Measurements from ENCODE around the gene TARS3.
"Not testable (repeated sequence)": the region's sequence is repeated elsewhere in the genome, so short reads cannot be mapped to it uniquely, and the experiment has no call there.

TARS3 gene

DNA sequence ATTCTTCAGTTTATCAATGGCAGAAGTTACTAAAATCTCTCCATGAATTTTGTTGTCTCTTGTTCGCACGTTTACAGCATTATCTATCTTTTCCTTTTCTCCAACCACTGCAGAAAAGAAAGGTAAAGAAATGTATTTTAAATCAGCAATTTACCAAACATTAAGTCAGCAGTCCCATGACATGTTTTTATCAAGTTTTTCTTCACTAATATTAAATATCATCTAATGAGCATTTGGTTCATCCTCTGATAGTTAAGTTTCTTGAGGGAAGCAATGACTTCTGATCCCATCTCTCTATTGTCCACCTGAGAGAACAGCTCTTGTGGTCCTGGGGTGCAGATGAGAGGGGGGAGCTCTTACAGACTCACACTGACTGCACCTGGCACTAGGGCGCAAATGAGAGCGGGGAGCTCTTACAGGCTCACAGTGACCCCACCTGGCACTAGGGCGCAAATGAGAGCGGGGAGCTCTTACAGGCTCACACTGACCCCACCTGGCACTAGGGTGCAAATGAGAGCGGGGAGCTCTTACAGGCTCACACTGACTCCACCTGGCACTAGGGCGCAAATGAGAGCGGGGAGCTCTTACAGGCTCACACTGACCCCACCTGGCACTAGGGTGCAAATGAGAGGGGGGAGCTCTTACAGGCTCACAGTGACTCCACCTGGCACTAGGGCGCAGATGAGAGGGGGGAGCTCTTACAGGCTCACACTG is 69.5 kb downstream of the TARS3 start:
- not testable (repeated sequence) for H3K9me3 ChIP-seq (ENCODE audit: control insufficient read depth, insufficient read depth, low read length); H3K36me3 ChIP-seq (ENCODE audit: insufficient read depth, low read length); H3K9ac ChIP-seq (ENCODE audit: low read depth, low read length); H3K4me1 ChIP-seq (ENCODE audit: insufficient read depth, low read length)

DNA sequence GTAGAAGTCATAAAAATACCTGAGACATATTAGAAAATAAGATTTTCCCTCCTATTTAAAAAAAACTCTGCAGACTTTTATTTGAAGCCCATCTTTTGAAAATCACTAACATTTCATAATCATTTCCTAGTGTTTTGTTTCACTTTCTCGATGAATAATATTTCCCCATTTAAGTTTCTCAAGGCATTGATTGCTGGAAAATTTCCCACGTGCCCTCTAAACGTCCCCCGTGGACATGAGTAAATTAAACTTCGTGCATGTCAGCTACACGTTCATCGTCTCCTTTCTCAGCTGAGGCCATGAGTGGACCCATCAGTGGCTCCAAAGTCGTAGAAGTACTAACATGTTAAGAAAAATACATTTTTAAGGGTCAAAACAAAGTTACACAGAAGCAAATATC is 70.1 kb downstream of the TARS3 start:
- H3K9me3 ChIP-seq (ENCODE audit: control insufficient read depth, insufficient read depth, low read length), result no peaks in the 10 kb centered on the region
- H3K4me1 ChIP-seq (ENCODE audit: insufficient read depth, low read length), result peaks cover 8% of the 10 kb centered on the region
- H3K9ac ChIP-seq (ENCODE audit: low read depth, low read length), result no peak overlapping the region
- H3K36me3 ChIP-seq (ENCODE audit: insufficient read depth, low read length), result no peaks in the 10 kb centered on the region; the same call in 1 of the 2 replicates

DNA sequence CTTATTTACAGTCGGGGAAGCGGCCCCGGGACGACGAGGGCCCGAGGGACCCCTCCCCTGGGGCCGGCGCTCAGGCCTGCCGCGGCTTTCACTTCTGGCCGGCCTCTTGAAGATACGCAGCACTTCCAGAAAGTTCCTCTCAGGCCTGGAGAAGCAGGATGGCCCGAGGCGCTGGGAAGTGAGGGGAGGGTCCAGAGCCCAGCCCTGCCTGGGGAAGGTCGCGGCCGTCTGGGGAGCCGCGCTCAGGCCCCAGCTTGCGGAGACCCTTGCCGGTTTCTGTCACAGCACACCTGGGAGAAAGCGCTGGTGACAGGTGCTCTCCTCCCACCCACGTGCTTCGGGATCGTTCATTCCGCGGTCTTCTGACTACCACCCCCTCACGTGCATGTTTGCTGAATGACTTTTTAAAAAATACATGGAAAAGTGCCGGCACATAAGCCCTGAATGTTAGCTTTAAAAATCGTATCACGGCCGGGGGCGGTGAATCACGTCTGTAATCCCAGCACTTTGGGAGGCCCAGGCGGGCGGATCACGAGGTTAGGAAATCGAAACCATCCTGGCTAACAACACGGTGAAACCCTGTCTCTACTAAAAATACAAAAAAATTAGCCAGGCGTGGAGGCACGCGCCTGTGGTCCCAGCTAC is 71.4 kb downstream of the TARS3 start:
- Histone ChIP-seq H3K9ac (ENCODE audit: low read depth, low read length) (peak overlapping the region; percentile 98), H3K9me3 (ENCODE audit: control insufficient read depth, insufficient read depth, low read length) (no peaks in the 10 kb centered on the region), H3K36me3 (ENCODE audit: insufficient read depth, low read length) (no peaks in the 10 kb centered on the region; the same call in 1 of the 2 replicates), H3K4me1 (ENCODE audit: insufficient read depth, low read length) (peaks cover 8% of the 10 kb centered on the region)

DNA sequence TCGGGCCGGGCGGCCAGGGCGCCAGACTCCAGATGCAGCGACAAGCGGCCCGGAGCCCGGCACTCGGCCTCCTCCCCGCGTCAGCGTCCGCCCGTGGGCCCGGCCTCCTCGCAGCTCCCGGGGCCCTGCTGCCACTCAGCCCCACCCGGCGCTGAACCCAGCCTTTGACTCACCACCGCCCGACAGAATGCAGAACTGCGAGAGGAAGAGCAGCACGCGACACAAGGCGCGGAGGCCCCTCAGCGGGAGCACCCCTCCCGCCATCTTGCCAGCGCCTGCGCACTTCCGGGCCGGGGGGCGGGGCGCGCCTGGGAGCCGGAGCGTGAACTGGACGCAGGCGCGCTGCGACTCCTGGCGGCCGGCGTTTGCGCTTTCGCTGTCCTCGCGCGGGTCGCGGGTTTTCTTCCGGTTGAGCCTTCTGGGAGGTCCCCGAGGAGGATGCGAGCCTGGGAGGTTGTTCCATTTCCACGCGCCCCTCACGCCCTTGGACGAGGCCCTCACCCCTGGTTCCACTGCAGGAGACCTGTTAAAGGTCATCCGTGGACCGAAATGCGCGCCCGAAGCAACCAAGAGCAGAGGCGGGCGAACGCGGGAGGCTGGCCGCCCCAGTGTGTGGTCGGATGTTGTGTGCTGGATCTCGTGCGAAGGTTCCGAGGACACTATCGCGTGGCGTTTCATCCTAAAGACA is 72.0 kb downstream of the TARS3 start, which contains the start of gene TM2D3:
TSS of gene TM2D3 (minus strand) at position 284 of the 688 bp plus-strand sequence. CDS start at position 264, 20 bp downstream.
- Histone ChIP-seq H3K9me3 (ENCODE audit: control insufficient read depth, insufficient read depth, low read length) (no peaks in the 10 kb centered on the region), H3K36me3 (ENCODE audit: insufficient read depth, low read length) (no peaks in the 10 kb centered on the region; the same call in 1 of the 2 replicates), H3K4me1 (ENCODE audit: insufficient read depth, low read length) (peaks cover 8% of the 10 kb centered on the region), H3K9ac (ENCODE audit: low read depth, low read length) (peak within 1 kb of the TSS; percentile 98)

GRCh38 chr15:101651554-101652097 is 72.6 kb downstream of the TARS3 start:
- H3K4me1 ChIP-seq (ENCODE audit: insufficient read depth, low read length), result peaks cover 8% of the 10 kb centered on the region
- peak overlapping the region; percentile 98 for H3K9ac ChIP-seq (ENCODE audit: low read depth, low read length)
- no peaks in the 10 kb centered on the region; the same call in 1 of the 2 replicates for H3K36me3 ChIP-seq (ENCODE audit: insufficient read depth, low read length)

GRCh38 chr15:101650145-101650544 is 74.1 kb downstream of the TARS3 start:
- H3K4me1 ChIP-seq (ENCODE audit: insufficient read depth, low read length), result peaks cover 8% of the 10 kb centered on the region
- H3K36me3 ChIP-seq (ENCODE audit: insufficient read depth, low read length), result no peaks in the 10 kb centered on the region; the same call in 1 of the 2 replicates
- H3K9ac ChIP-seq (ENCODE audit: low read depth, low read length), result no peak overlapping the region
- no peaks in the 10 kb centered on the region for H3K9me3 ChIP-seq (ENCODE audit: control insufficient read depth, insufficient read depth, low read length)

More at GRCh38 chr15:101651554-101652097, 72.6 kb downstream of the TARS3 start:
- H3K9me3 ChIP-seq (ENCODE audit: control insufficient read depth, insufficient read depth, low read length), result no peaks in the 10 kb centered on the region

DNA sequence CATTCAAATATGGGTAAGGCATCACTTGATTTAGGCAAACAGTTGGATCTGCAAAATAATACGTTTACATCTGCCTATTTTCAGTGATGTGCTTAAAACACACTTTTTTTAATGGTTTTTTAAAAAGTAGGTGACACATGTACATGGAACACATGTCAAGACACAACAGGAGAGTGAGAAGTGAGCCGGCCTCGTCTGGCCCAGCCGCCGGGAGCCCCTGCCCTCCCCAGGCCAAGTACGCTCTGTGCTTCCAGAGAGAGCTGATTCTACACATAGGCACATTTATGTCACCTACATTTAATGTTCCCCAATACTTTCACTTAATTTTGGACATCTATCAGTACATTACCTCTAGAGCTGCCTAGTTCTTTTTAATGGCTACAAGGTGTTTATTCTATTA is 75.9 kb downstream of the TARS3 start:
- H3K9me3 ChIP-seq (ENCODE audit: control insufficient read depth, insufficient read depth, low read length), result no peaks in the 10 kb centered on the region
- no peak overlapping the region for H3K9ac ChIP-seq (ENCODE audit: low read depth, low read length)
- H3K36me3 ChIP-seq (ENCODE audit: insufficient read depth, low read length), result no peaks in the 10 kb centered on the region; the same call in none of the 2 replicates
- peaks cover 8% of the 10 kb centered on the region for H3K4me1 ChIP-seq (ENCODE audit: insufficient read depth, low read length)

GRCh38 chr15:101647251-101647650 is 77.0 kb downstream of the TARS3 start:
- no peaks in the 10 kb centered on the region for H3K9me3 ChIP-seq (ENCODE audit: control insufficient read depth, insufficient read depth, low read length)
- no peak overlapping the region for H3K9ac ChIP-seq (ENCODE audit: low read depth, low read length)
- no peaks in the 10 kb centered on the region; the same call in none of the 2 replicates for H3K36me3 ChIP-seq (ENCODE audit: insufficient read depth, low read length)
- peaks cover 8% of the 10 kb centered on the region for H3K4me1 ChIP-seq (ENCODE audit: insufficient read depth, low read length)

DNA sequence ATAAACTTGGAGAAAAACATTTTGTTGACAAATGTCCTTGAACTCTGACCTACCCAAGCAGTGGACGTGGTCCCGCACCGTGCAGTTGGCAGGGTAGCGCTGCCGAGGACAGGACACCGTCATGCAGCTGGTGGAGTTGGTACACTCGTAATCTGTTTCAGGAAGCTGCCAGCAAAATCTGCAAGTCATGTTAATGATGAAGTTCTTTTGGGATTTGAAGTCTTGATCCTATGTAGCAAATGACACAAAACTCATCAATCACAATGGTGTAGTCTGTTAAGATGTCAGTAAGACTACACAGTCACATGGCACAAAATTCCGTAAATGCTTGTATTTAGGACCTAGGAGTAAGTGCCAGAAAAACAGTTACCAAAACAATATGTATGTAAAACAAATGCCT is 77.6 kb downstream of the TARS3 start:
- Histone ChIP-seq H3K9me3 (ENCODE audit: control insufficient read depth, insufficient read depth, low read length) (no peaks in the 10 kb centered on the region), H3K36me3 (ENCODE audit: insufficient read depth, low read length) (no peaks in the 10 kb centered on the region; the same call in none of the 2 replicates), H3K4me1 (ENCODE audit: insufficient read depth, low read length) (peaks cover 8% of the 10 kb centered on the region), H3K9ac (ENCODE audit: low read depth, low read length) (no peak overlapping the region)

- no peaks in the 10 kb centered on the region for H3K4me1 ChIP-seq (ENCODE audit: insufficient read depth, low read length)
- no peak overlapping the region for H3K9ac ChIP-seq (ENCODE audit: low read depth, low read length)
- H3K36me3 ChIP-seq (ENCODE audit: insufficient read depth, low read length), result peaks cover 4% of the 10 kb centered on the region
- H3K9me3 ChIP-seq (ENCODE audit: control insufficient read depth, insufficient read depth, low read length), result no peaks in the 10 kb centered on the region
These were observed 81.9 kb downstream of the TARS3 start for GRCh38 chr15:101642361-101642760.

- H3K9me3 ChIP-seq (ENCODE audit: control insufficient read depth, insufficient read depth, low read length), result no peaks in the 10 kb centered on the region
- peaks cover 4% of the 10 kb centered on the region for H3K36me3 ChIP-seq (ENCODE audit: insufficient read depth, low read length)
- no peak overlapping the region for H3K9ac ChIP-seq (ENCODE audit: low read depth, low read length)
- H3K4me1 ChIP-seq (ENCODE audit: insufficient read depth, low read length), result no peaks in the 10 kb centered on the region
These were observed 82.4 kb downstream of the TARS3 start for GRCh38 chr15:101641894-101642293.

- no peaks in the 10 kb centered on the region for H3K9me3 ChIP-seq (ENCODE audit: control insufficient read depth, insufficient read depth, low read length)
- H3K4me1 ChIP-seq (ENCODE audit: insufficient read depth, low read length), result no peaks in the 10 kb centered on the region
- no peak overlapping the region for H3K9ac ChIP-seq (ENCODE audit: low read depth, low read length)
- peaks cover 4% of the 10 kb centered on the region for H3K36me3 ChIP-seq (ENCODE audit: insufficient read depth, low read length)
These were observed 83.0 kb downstream of the TARS3 start for GRCh38 chr15:101641129-101641764.

GRCh38 chr15:101639667-101640066 is 84.6 kb downstream of the TARS3 start:
- H3K4me1 ChIP-seq (ENCODE audit: insufficient read depth, low read length), result no peaks in the 10 kb centered on the region
- H3K36me3 ChIP-seq (ENCODE audit: insufficient read depth, low read length), result peaks cover 4% of the 10 kb centered on the region
- no peaks in the 10 kb centered on the region for H3K9me3 ChIP-seq (ENCODE audit: control insufficient read depth, insufficient read depth, low read length)
- no peak overlapping the region for H3K9ac ChIP-seq (ENCODE audit: low read depth, low read length)

GRCh38 chr15:101637919-101638318 is 86.4 kb downstream of the TARS3 start:
- H3K9me3 ChIP-seq (ENCODE audit: control insufficient read depth, insufficient read depth, low read length), result no peaks in the 10 kb centered on the region
- peaks cover 4% of the 10 kb centered on the region for H3K36me3 ChIP-seq (ENCODE audit: insufficient read depth, low read length)
- no peaks in the 10 kb centered on the region for H3K4me1 ChIP-seq (ENCODE audit: insufficient read depth, low read length)
- H3K9ac ChIP-seq (ENCODE audit: low read depth, low read length), result no peak overlapping the region
